ENCODE data around the gene TRMU. TPM values are rescaled to one million over a fixed set of nuclear protein-coding genes. Genes with fewer than 3 reads are reported as not detected.

The TRMU gene
- total RNA-seq, 1 donor from 2014 or later = 13.5 TPM

DNA sequence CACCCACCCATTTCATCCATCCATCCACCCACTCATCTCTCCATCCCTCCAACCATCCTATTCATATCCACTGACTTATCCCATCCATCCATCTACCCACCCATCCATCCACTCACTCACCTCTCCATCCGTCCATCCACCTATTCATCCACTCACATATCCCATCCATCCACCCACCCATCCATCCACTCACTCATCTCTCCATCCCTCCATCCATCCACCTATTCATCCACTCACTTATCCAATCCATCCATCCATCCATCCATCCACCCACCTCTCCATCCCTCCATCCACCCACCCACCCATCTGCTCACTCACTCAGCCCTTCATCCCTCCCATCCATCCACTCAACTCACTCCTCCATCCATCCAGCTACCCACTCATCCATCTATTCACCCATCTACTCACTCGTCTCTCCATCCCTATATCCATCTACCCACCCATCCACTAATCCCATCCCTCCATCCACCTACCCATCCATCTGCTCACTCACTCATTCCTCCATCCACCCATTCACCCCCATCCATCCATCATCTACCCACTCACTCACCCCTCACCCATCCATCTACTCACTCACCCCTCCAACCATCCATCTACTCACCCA is 36.2 kb downstream of the TRMU start:
- Histone ChIP-seq H3K4me1 (no peaks in the 10 kb centered on the region), H3K27ac (no peak overlapping the region), H3K36me3 (no peaks in the 10 kb centered on the region), H3K27me3 (no peaks in the 10 kb centered on the region), H3K9me3 (peaks cover 0 to 15% of the 10 kb centered on the region in 2 donors), H3K4me3 (no peak overlapping the region)
- DNase-seq (ENCODE audit: low spot score in 2 of 2) = no peak
- TF ChIP-seq, protein P1, sequence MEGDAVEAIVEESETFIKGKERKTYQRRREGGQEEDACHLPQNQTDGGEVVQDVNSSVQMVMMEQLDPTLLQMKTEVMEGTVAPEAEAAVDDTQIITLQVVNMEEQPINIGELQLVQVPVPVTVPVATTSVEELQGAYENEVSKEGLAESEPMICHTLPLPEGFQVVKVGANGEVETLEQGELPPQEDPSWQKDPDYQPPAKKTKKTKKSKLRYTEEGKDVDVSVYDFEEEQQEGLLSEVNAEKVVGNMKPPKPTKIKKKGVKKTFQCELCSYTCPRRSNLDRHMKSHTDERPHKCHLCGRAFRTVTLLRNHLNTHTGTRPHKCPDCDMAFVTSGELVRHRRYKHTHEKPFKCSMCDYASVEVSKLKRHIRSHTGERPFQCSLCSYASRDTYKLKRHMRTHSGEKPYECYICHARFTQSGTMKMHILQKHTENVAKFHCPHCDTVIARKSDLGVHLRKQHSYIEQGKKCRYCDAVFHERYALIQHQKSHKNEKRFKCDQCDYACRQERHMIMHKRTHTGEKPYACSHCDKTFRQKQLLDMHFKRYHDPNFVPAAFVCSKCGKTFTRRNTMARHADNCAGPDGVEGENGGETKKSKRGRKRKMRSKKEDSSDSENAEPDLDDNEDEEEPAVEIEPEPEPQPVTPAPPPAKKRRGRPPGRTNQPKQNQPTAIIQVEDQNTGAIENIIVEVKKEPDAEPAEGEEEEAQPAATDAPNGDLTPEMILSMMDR (IDR thresholded peaks at IDR 0.05) = no peak
- intact Hi-C loops (cut with DNase I) = no loop called here

DNA sequence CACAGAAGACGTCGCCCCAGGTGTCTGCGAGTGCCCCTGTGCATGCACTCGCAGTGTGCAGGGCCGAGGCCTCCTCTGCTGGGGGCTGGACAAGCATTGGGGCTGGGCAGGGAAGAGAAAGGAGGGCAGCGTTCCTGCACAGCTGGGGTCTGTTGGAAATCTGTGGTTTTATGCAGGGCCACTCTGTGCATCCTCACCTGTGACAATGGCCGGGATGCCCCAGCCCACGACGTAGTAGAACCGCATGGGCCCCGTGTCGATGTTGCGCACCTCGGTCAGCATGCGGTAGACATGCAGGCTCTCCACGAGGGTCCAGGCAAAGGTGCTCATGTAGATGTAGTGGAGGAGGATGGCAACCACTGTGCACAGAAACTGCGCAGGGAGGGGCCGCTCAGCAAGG is 37.2 kb downstream of the TRMU start:
- intact Hi-C loops (cut with DNase I) = no loop called here
- no peak for DNase-seq (ENCODE audit: low spot score in 2 of 2)
- peaks cover 0 to 15% of the 10 kb centered on the region in 2 donors for H3K9me3 ChIP-seq
- H3K36me3 ChIP-seq = no peaks in the 10 kb centered on the region
- H3K4me1 ChIP-seq = no peaks in the 10 kb centered on the region
- H3K27me3 ChIP-seq = no peaks in the 10 kb centered on the region
- TF ChIP-seq, protein P1 (IDR thresholded peaks at IDR 0.05) = no peak
- no peak overlapping the region for H3K4me3 ChIP-seq
- H3K27ac ChIP-seq = no peak overlapping the region

DNA sequence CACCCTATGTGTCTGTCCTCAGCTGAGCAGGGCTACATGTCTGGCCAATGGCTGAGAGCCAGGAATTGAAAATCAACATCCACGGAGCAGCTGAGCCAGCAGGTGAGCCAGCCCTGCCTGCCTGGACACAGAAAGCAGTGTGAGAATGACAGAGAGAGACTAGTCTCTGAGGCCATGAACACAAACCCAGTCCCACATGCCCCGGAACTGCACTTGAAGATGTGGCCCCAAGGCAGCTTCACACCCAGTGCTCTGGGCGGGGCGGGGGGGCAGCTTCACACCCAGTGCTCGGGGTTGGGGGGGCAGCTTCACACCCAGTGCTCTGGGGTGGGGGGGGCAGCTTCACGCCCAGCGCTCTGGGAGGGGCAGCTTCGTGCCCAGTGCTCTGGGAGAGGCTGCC is 37.6 kb downstream of the TRMU start:
- TF ChIP-seq, protein P1 (IDR thresholded peaks at IDR 0.05) = no peak
- no peak overlapping the region for H3K4me3 ChIP-seq
- H3K27me3 ChIP-seq = no peaks in the 10 kb centered on the region
- H3K27ac ChIP-seq = no peak overlapping the region
- H3K4me1 ChIP-seq = no peaks in the 10 kb centered on the region
- intact Hi-C loops (cut with DNase I) = no loop called here
- no peak for DNase-seq (ENCODE audit: low spot score in 2 of 2)
- H3K36me3 ChIP-seq = no peaks in the 10 kb centered on the region
- peaks cover 0 to 15% of the 10 kb centered on the region in 2 donors for H3K9me3 ChIP-seq

DNA sequence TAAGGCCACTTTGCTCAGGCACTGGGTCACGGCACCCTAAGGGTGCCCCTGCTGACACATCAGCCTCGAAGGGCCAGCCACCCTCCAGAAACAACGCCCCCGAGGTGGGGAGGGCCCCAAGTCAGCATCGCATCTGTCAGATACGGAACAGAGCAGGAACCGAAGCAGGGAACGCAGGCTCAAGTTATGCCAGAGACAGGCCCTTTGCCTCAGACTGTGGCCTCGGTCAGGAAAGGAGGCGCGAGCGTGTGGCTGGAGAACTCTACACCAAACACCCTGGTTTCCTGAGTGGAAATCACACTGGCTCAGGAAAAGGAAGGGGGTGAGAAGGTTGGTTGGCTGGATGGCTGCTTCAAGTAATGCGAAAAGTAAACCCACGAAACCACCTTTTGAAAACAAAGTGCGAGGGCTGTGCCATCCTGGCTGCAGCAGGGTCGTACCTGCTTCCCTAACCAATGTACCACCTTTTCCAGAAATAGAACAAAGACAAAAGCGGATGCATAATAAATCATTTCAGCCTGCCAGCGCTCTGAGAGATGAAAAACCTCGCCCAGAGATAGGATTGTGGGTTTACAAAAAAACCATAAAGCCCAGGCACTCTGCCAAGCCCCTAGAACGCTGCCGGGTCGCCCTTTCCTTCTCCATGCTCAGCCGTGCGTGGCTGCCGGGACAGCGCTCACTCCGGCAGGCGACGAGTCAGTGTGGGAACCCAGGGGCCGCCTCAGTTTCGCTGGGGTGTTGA is 38.6 kb downstream of the TRMU start:
- intact Hi-C loops (cut with DNase I) = no loop called here
- Histone ChIP-seq H3K27me3 (no peaks in the 10 kb centered on the region), H3K27ac (no peak overlapping the region), H3K36me3 (no peaks in the 10 kb centered on the region), H3K4me1 (no peaks in the 10 kb centered on the region), H3K9me3 (peaks cover 0 to 15% of the 10 kb centered on the region in 2 donors), H3K4me3 (no peak overlapping the region)
- no peak for DNase-seq (ENCODE audit: low spot score in 2 of 2)
- TF ChIP-seq, protein P1 (IDR thresholded peaks at IDR 0.05) = no peak

DNA sequence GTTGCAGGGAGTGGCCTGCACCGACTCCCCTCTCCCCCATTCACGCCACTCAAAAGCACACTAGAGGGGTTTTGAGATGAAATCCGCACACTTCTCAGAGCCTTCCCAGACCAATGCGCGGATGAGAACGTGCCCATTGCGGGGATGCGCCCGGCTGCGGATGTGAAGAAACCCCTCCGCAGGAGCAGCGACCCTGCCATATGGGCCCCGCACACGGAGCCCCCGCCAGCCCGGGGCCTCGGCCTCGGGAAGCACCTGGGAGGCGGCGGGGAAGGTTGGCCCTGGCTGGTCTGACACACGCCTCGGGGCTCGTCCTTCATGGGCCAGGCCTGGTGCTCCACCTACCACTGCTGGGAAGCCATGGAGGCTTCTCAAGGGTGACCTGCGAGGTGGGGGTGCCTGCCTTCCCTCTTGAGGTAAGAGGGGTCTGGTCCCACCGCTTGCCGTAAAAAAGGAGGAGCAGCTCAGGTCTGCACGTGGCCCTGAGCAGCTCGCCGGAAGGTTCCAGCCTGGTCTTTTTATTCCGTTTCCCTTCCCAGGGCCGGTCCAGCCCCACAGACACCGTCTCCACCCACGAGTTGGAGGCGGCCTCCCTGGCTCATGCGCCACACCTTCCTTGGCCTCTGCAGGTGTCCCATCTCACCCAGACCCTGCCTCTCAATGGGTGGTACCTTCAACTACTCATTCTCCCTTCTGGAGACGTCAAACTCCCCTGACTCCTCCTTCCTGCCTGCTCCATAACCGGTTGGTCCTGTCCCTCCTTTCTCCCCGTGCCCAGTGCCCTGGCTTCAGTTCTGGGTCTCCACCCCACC is 39.4 kb downstream of the TRMU start:
- Histone ChIP-seq H3K4me1 (no peaks in the 10 kb centered on the region), H3K27me3 (no peaks in the 10 kb centered on the region), H3K36me3 (no peaks in the 10 kb centered on the region), H3K9me3 (peaks cover 0 to 15% of the 10 kb centered on the region in 2 donors), H3K4me3 (no peak overlapping the region), H3K27ac (no peak overlapping the region)
- TF ChIP-seq, protein P1 (IDR thresholded peaks at IDR 0.05) = no peak
- intact Hi-C loops (cut with DNase I) = no loop called here
- no peak for DNase-seq (ENCODE audit: low spot score in 2 of 2)
